Tibial nerve (tissue), 4 donors: Measurements from ENCODE around the gene ZNF81.

ENCODE experiments used
- EP300 ChIP-seq, 2 donors: sonication (generic); formaldehyde crosslinking; IDR thresholded peaks; one replicate each; pipeline ENCODE4 v1.6.1; 2017; ENCODE audit warnings: antibody characterized with exemption in 2 of 2, mild to moderate bottlenecking in 1 of 2
- POLR2A ChIP-seq, 2 donors: fragments of 450-650 bp; IDR thresholded peaks; one replicate each; pipeline ENCODE4 v1.6.1; 2017; ENCODE audit warnings: antibody characterized with exemption in 2 of 2, mild to moderate bottlenecking in 2 of 2, moderate library complexity in 2 of 2
- TF ChIP-seq, protein P1 (sequence below), 5 experiments: fragments of 200-600 bp in 3 of 5; fragments of 450-650 bp in 2 of 5; sonication (generic) in 3 of 5; IDR thresholded peaks; one replicate each; pipeline ENCODE4 v1.5.1; 2016 to 2019; ENCODE audit warnings: antibody characterized with exemption in 5 of 5, mild to moderate bottlenecking in 3 of 5, moderate library complexity in 2 of 5

DNA sequence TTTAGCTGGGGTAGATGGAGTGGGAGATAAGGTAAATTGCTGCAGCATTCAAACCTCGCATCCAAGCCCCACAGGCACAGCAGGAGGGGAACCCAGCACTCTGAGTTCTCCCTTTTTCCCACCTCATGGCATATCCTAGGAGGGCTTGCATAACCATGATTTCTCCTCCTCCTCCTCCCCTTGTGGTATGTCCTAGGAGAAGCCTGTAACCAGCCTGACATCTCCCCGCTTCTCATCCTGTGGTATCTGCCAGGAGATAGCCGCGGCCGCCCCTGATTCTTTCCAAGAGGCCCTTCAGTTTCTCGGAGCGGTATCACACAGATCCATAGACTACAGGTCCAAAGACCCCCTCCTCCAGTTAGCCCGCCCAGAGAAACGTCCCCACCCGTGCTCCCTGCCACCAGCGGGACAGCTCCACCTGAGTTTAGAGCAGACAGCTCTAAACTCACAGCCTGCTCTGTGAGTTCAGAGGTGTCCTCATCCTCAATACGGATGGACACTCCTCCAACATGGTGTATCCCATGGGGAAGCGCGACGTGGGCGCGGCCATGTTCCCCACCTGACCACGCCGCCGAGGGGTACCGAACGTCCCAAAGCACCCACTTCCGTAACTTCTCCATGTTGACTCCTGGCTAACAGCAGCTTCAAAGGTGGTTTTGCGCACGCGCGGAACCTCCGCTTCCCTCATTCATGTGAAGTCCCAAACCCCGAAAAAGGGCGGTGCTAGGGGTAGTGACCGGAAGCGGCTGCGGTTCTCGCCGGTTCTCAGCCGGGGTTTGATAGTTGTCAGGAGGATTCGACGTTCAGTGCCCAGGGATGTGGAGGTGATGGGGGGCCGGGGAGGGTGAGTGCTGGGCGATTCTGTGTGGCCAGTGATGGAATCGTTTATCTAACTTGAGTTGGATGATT lies at the start of gene ZNF81:
- TF ChIP-seq, protein P1, sequence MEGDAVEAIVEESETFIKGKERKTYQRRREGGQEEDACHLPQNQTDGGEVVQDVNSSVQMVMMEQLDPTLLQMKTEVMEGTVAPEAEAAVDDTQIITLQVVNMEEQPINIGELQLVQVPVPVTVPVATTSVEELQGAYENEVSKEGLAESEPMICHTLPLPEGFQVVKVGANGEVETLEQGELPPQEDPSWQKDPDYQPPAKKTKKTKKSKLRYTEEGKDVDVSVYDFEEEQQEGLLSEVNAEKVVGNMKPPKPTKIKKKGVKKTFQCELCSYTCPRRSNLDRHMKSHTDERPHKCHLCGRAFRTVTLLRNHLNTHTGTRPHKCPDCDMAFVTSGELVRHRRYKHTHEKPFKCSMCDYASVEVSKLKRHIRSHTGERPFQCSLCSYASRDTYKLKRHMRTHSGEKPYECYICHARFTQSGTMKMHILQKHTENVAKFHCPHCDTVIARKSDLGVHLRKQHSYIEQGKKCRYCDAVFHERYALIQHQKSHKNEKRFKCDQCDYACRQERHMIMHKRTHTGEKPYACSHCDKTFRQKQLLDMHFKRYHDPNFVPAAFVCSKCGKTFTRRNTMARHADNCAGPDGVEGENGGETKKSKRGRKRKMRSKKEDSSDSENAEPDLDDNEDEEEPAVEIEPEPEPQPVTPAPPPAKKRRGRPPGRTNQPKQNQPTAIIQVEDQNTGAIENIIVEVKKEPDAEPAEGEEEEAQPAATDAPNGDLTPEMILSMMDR (IDR thresholded peaks at IDR 0.05): no peak
- peak; percentile 42 to 45 for TF ChIP-seq POLR2A (IDR thresholded peaks at IDR 0.05)
- peak in 1 of 2 donors; percentile 82 for TF ChIP-seq EP300 (IDR thresholded peaks at IDR 0.05)
